ENCODE results near the gene HEXIM1.
A peak's percentile ranks its signal among the peaks of the same experiment; 100 is the strongest.

HEXIM1 gene

GRCh38 chr17:45148183-45149036 is at the start of gene HEXIM1:
HEXIM1 (plus strand) TSS chr17:45148475; CDS start chr17:45149191, 716 bp downstream.
- peak; percentile 99 for DNase-seq

GRCh38 chr17:45098869-45099616 is 49.2 kb upstream of the HEXIM1 start:
- peak; percentile 64 for DNase-seq

GRCh38 chr17:45101546-45101882 is 46.8 kb upstream of the HEXIM1 start:
- no peak for DNase-seq

- no peak for DNase-seq
Observed at GRCh38 chr17:45101883-45102811, 46.1 kb upstream of the HEXIM1 start.

GRCh38 chr17:45102856-45103255 is 45.4 kb upstream of the HEXIM1 start:
- no peak for DNase-seq

GRCh38 chr17:45103269-45103795 is 44.9 kb upstream of the HEXIM1 start:
- DNase-seq, result no peak

GRCh38 chr17:45104029-45104428 is 44.2 kb upstream of the HEXIM1 start:
- DNase-seq, result no peak

GRCh38 chr17:45104497-45104896 is 43.8 kb upstream of the HEXIM1 start:
- no peak for DNase-seq

GRCh38 chr17:45104907-45105624 is 43.2 kb upstream of the HEXIM1 start:
- no peak for DNase-seq

- no peak for DNase-seq
Observed at GRCh38 chr17:45106096-45106495, 42.2 kb upstream of the HEXIM1 start.

- no peak for DNase-seq
Observed at GRCh38 chr17:45106582-45106981, 41.7 kb upstream of the HEXIM1 start.

GRCh38 chr17:45107293-45108010 is 40.8 kb upstream of the HEXIM1 start:
- DNase-seq, result no peak

- no peak for DNase-seq
Observed at GRCh38 chr17:45108051-45108450, 40.2 kb upstream of the HEXIM1 start.

- DNase-seq, result no peak
Observed at GRCh38 chr17:45108595-45109521, 39.4 kb upstream of the HEXIM1 start.

GRCh38 chr17:45110676-45111611 is 37.3 kb upstream of the HEXIM1 start:
- DNase-seq, result no peak

GRCh38 chr17:45111850-45112249 is 36.4 kb upstream of the HEXIM1 start:
- DNase-seq, result no peak

- no peak for DNase-seq
Observed at GRCh38 chr17:45112559-45113423, 35.5 kb upstream of the HEXIM1 start.

GRCh38 chr17:45113424-45113754 is 34.9 kb upstream of the HEXIM1 start:
- DNase-seq, result no peak

Data from activated CD4-positive, alpha-beta T cell treated with anti-CD3 and anti-CD28 coated beads for 1 hour (primary cell).